T-helper 2 cell treated with Interferon-gamma antibody and Interleukin-4, amounts not matched to agents 5 μg/mL and 100 μg/mL, for 36 hours (primary cell): ENCODE data around the gene ADCK2.
"Not testable (repeated sequence)": the region's sequence is repeated elsewhere in the genome, so short reads cannot be mapped to it uniquely, and the experiment has no call there.

Experiments used
- DNase-seq: peaks from one replicate; pipeline ENCODE4 v3.0.0; 2021; ENCODE audit warnings: low spot score
- H3K27ac Mint-ChIP-seq: one replicate; pipeline ENCODE4 v1.8.0; 2021; ENCODE audit warnings: mild to moderate bottlenecking, mixed read lengths
- H3K27me3 Mint-ChIP-seq: one replicate; pipeline ENCODE4 v1.8.0; 2021; ENCODE audit warnings: low read depth, mixed read lengths
- H3K36me3 Mint-ChIP-seq: one replicate; pipeline ENCODE4 v1.8.0; 2021; ENCODE audit warnings: low read depth, mixed read lengths
- H3K4me1 Mint-ChIP-seq: one replicate; pipeline ENCODE4 v1.8.0; 2021; ENCODE audit warnings: low read depth, mixed read lengths
- H3K4me3 Mint-ChIP-seq: one replicate; pipeline ENCODE4 v1.8.0; 2022; ENCODE audit warnings: mild to moderate bottlenecking, moderate library complexity, mixed read lengths
- H3K9me3 Mint-ChIP-seq: one replicate; pipeline ENCODE4 v1.8.0; 2021; ENCODE audit warnings: mixed read lengths

ADCK2 gene

GRCh38 chr7:140673774-140674155 is 1.0 kb downstream of the ADCK2 start:
- peak overlapping the region; percentile 91 for H3K27ac Mint-ChIP-seq

DNA sequence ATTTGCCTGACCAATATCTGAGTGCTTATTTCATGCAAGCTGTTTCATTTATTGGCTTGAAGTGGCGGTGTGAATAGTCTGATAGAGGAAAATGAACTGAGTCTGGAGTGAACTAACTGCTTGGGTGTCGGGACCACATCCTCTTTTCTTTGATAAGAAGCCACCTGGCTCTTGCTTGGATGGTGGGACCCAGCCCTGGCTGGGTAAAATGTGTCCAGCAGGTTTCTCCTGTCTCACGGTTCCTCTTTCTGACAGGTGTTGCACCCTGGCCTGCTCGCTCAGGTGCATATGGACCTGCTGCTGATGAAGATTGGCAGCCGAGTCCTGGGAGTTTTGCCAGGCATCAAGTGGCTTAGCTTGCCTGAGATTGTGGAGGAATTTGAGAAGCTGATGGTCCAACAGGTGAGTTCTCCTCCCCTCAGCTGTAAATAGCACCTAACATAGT is 1.6 kb downstream of the ADCK2 start:
- no peak for DNase-seq
- Mint-ChIP-seq H3K27ac (peak overlapping the region; percentile 70), H3K4me3 (peak overlapping the region; percentile 88), H3K27me3 (peaks cover 4% of the 10 kb centered on the region), H3K36me3 (peaks cover 27% of the 10 kb centered on the region), H3K9me3 (no peaks in the 10 kb centered on the region), H3K4me1 (peaks cover 31% of the 10 kb centered on the region)

More at GRCh38 chr7:140673774-140674155, 1.0 kb downstream of the ADCK2 start:
- Mint-ChIP-seq H3K27me3 (peaks cover 5% of the 10 kb centered on the region), H3K4me1 (peaks cover 31% of the 10 kb centered on the region), H3K9me3 (no peaks in the 10 kb centered on the region), H3K36me3 (peaks cover 23% of the 10 kb centered on the region), H3K4me3 (peak overlapping the region; percentile 88)
- DNase-seq: no peak

DNA sequence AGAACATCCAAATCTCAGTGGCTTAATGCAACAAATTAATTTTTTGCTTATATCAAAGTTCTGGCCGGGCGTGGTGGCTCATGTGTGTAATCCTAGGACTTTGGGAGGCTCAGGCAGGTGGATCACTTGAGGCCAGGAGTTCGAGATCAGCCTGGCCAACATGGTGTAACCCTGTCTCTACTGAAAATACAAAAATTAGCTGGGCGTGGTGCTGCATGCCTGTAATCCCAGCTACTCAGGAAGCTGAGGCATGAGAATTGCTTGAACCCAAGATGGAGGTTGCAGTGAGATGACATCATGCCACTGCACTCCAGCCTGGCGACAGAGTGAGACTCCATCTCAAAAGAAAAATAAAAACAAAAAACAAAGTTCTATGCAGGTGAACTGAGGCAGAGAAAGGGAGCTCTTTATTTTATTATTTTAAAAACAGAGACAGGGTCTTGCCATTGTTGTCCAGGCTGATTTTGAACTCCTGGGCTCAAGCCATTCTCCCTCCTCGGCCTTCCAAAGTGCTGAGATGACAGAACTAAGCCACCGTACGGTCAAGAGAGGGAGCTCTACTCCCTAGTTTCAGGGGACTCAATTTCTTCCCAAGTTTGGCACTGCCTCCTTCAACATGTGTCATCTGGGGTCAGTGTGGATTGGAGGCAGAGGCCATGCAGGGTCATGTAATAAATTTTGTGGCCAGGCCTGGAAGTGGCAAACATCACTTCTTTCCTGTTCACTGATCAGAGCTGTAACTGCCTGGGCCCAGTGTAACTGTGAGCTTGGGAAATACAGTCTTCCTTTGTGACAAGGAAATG is 2.4 kb downstream of the ADCK2 start:
- H3K4me3 Mint-ChIP-seq: peak overlapping the region; percentile 88
- H3K27me3 Mint-ChIP-seq: peaks cover 3% of the 10 kb centered on the region
- H3K9me3 Mint-ChIP-seq: no peaks in the 10 kb centered on the region
- peaks cover 31% of the 10 kb centered on the region for H3K36me3 Mint-ChIP-seq
- peaks cover 31% of the 10 kb centered on the region for H3K4me1 Mint-ChIP-seq
- DNase-seq: no peak
- peak overlapping the region; percentile 70 for H3K27ac Mint-ChIP-seq

GRCh38 chr7:140675726-140676125 is 3.0 kb downstream of the ADCK2 start:
- Mint-ChIP-seq H3K27me3 (no peaks in the 10 kb centered on the region), H3K36me3 (peaks cover 34% of the 10 kb centered on the region), H3K4me3 (no peak overlapping the region), H3K27ac (no peak overlapping the region), H3K9me3 (no peaks in the 10 kb centered on the region), H3K4me1 (peaks cover 31% of the 10 kb centered on the region)
- DNase-seq: no peak

GRCh38 chr7:140676306-140676705 is 3.6 kb downstream of the ADCK2 start:
- Mint-ChIP-seq H3K36me3 (peaks cover 38% of the 10 kb centered on the region), H3K9me3 (no peaks in the 10 kb centered on the region), H3K4me1 (peaks cover 31% of the 10 kb centered on the region), H3K27ac (no peak overlapping the region), H3K27me3 (no peaks in the 10 kb centered on the region), H3K4me3 (no peak overlapping the region)
- DNase-seq: no peak

DNA sequence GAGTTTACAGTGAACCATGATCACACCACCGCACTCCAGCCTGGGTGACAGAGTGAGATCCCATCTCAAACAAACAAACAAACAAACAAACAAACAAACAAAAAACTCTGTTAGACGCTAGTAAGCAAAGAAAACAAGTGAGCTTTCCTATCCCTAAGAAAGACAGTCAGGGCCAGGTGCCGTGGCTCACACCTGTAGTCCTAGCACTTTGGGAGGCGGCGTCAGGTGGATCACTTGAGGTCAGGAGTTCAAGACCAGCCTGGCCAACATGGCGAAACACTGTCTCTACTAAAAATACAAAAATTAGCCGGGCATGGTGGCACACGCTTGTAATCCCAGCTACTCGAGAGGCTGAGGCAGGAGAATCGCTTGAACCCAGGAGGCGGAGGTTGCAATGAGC is 4.2 kb downstream of the ADCK2 start:
- Mint-ChIP-seq H3K36me3 (peaks cover 38% of the 10 kb centered on the region), H3K4me1 (peaks cover 31% of the 10 kb centered on the region)
- not testable (repeated sequence) for H3K27me3 Mint-ChIP-seq, H3K4me3 Mint-ChIP-seq, H3K27ac Mint-ChIP-seq, DNase-seq, H3K9me3 Mint-ChIP-seq

DNA sequence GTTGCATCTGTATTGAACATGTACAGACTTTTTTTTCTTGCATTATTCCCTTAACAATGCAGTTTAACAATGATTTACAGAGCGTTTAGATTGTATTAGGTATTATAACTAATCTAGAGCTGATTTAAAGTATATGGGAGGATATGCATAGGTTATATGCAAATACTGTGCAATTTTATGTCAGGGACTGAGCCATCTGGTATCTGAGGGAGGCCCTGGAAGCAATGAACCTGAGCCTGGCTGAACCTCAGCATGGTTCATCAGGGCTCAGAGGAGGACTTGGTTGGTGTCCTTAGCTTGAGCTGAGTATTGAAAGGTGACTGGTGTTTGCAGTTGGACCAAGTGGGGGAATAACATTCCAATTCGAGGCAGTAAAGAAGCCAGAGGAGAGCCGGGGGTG is 4.8 kb downstream of the ADCK2 start:
- DNase-seq: no peak
- H3K27me3 Mint-ChIP-seq: no peaks in the 10 kb centered on the region
- H3K9me3 Mint-ChIP-seq: no peaks in the 10 kb centered on the region
- peaks cover 41% of the 10 kb centered on the region for H3K36me3 Mint-ChIP-seq
- H3K27ac Mint-ChIP-seq: no peak overlapping the region
- H3K4me3 Mint-ChIP-seq: no peak overlapping the region
- H3K4me1 Mint-ChIP-seq: peaks cover 25% of the 10 kb centered on the region

- no peak overlapping the region for H3K27ac Mint-ChIP-seq
- H3K36me3 Mint-ChIP-seq: peaks cover 41% of the 10 kb centered on the region
- no peak overlapping the region for H3K4me3 Mint-ChIP-seq
- no peaks in the 10 kb centered on the region for H3K27me3 Mint-ChIP-seq
- H3K4me1 Mint-ChIP-seq: peaks cover 25% of the 10 kb centered on the region
- DNase-seq: no peak
- no peaks in the 10 kb centered on the region for H3K9me3 Mint-ChIP-seq
These were observed 5.5 kb downstream of the ADCK2 start for GRCh38 chr7:140678081-140678815.

- Mint-ChIP-seq H3K36me3 (peaks cover 41% of the 10 kb centered on the region), H3K27ac (no peak overlapping the region), H3K4me3 (no peak overlapping the region), H3K9me3 (no peaks in the 10 kb centered on the region), H3K27me3 (no peaks in the 10 kb centered on the region), H3K4me1 (peaks cover 22% of the 10 kb centered on the region)
- DNase-seq: no peak
These were observed 6.0 kb downstream of the ADCK2 start for GRCh38 chr7:140678816-140679130.

DNA sequence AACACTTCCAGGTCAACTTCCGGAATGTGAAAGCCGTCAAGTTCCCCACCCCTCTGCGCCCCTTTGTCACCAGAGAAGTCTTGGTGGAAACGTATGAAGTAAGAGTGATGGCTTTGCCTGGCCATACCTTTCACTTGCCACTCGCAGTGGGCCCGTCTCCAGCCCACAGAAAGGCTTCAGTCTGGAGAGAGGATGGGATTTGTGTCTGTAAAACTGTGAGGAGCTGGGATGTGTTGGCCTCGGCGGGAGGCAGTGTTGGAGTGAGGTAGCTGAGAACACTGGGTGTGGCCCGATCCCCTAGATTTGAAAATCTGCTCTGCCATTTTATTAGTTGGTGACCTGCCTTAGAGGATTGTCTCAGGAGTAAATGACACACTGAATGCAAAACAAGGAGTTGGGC is 6.4 kb downstream of the ADCK2 start:
- Mint-ChIP-seq H3K27ac (no peak overlapping the region), H3K4me1 (peaks cover 18% of the 10 kb centered on the region), H3K27me3 (no peaks in the 10 kb centered on the region), H3K4me3 (no peak overlapping the region), H3K9me3 (no peaks in the 10 kb centered on the region), H3K36me3 (peaks cover 46% of the 10 kb centered on the region)
- no peak for DNase-seq

GRCh38 chr7:140680886-140681285 is 8.1 kb downstream of the ADCK2 start:
- Mint-ChIP-seq H3K9me3 (no peaks in the 10 kb centered on the region), H3K36me3 (peaks cover 48% of the 10 kb centered on the region)

DNA sequence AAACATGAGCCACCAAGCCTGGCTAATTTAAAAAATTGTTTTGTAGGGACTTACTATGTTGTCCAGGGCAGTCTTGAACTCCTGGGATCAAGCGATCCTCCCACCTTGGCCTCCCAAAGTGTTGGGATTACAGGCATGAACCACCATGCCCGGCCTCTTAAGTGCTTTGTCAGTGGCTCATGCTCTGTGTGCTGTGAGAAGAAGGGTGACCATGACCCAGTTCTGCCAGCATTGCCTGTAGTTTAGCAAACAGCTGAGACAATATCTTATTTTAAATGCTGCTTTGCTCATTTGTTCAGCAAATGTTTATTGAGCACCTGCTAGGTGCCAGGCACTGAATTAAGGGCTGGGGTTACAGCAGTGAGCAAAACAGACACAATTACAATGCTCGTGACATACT is 9.0 kb downstream of the ADCK2 start:
- Mint-ChIP-seq H3K36me3 (peaks cover 43% of the 10 kb centered on the region), H3K4me1 (peaks cover 2% of the 10 kb centered on the region), H3K9me3 (no peaks in the 10 kb centered on the region), H3K27me3 (no peaks in the 10 kb centered on the region), H3K4me3 (no peak overlapping the region), H3K27ac (no peak overlapping the region)
- no peak for DNase-seq

More at GRCh38 chr7:140680886-140681285, 8.1 kb downstream of the ADCK2 start:
- Mint-ChIP-seq H3K4me3 (no peak overlapping the region), H3K4me1 (peaks cover 7% of the 10 kb centered on the region), H3K27me3 (no peaks in the 10 kb centered on the region), H3K27ac (no peak overlapping the region)
- DNase-seq: no peak

- Mint-ChIP-seq H3K27me3 (no peaks in the 10 kb centered on the region), H3K4me3 (no peak overlapping the region), H3K4me1 (no peaks in the 10 kb centered on the region), H3K36me3 (peaks cover 35% of the 10 kb centered on the region), H3K27ac (no peak overlapping the region), H3K9me3 (no peaks in the 10 kb centered on the region)
- no peak for DNase-seq
These were observed 10.9 kb downstream of the ADCK2 start for GRCh38 chr7:140683657-140684056.

DNA sequence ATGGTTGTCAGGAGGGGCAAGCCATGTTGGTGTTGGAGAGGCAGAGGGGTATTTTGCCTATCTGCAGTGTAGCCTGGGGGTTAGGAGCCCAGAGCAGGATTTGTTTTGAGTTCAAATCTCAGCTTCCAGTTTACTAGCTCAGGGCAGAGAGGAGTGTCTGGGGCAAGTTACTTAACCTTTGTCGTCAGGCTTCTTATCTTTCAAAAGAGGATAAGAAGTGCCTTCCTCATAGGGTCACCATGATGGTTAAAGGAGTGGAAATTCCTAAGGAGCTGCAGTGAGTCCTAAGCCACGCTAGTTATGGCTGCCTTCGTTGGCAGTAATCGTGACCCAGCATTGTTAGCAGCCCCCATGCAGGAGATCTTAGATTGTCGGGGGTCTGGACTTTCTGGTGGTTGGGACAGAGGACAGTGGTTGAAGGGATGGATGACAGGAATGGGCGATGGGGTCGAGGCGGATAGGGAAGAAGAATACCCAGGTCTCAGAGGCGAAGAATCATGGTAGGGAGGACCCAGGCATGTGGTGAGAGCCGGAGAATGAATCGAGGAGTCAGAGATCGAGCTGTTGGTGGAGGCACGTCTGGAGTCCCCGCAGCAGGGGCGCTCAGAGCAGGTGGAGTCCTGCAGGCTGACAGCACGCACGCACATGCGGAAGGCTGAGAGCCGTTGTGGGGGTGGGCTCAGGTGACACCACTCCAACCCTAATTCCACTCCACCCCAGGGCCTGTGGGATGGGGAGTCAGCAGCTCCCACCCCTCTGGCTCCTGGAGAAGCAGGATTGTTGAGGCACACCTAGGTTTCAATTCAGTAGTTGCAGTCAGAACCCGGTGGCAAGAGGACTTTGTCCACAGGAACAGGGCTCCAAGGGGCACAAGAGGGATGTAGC is 11.6 kb downstream of the ADCK2 start:
- peaks cover 32% of the 10 kb centered on the region for H3K36me3 Mint-ChIP-seq
- no peak for DNase-seq
- H3K27ac Mint-ChIP-seq: no peak overlapping the region
- no peaks in the 10 kb centered on the region for H3K27me3 Mint-ChIP-seq
- no peaks in the 10 kb centered on the region for H3K9me3 Mint-ChIP-seq
- H3K4me3 Mint-ChIP-seq: no peak overlapping the region
- no peaks in the 10 kb centered on the region for H3K4me1 Mint-ChIP-seq
